Tibial nerve (tissue), 4 donors: Measurements from ENCODE around the gene PPP1R15B.

Experiments used
- CTCF ChIP-seq, 5 experiments: fragments of 200-600 bp in 3 of 5; fragments of 450-650 bp in 2 of 5; sonication (generic) in 3 of 5; IDR thresholded peaks; one replicate each; pipeline ENCODE4 v1.5.1; 2016 to 2019; ENCODE audit warnings: antibody characterized with exemption in 5 of 5, mild to moderate bottlenecking in 3 of 5, moderate library complexity in 2 of 5
- EP300 ChIP-seq, 2 donors: sonication (generic); formaldehyde crosslinking; IDR thresholded peaks; one replicate each; pipeline ENCODE4 v1.6.1; 2017; ENCODE audit warnings: antibody characterized with exemption in 2 of 2, mild to moderate bottlenecking in 1 of 2
- POLR2A ChIP-seq, 2 donors: fragments of 450-650 bp; IDR thresholded peaks; one replicate each; pipeline ENCODE4 v1.6.1; 2017; ENCODE audit warnings: antibody characterized with exemption in 2 of 2, mild to moderate bottlenecking in 2 of 2, moderate library complexity in 2 of 2

GRCh38 chr1:204356997-204357396, 54.6 kb downstream of the PPP1R15B start:
- no peak for TF ChIP-seq EP300 (IDR thresholded peaks at IDR 0.05)
- no peak for TF ChIP-seq CTCF (IDR thresholded peaks at IDR 0.05)
- no peak for TF ChIP-seq POLR2A (IDR thresholded peaks at IDR 0.05)
